HG02623 (cell line): ENCODE data around the gene SORL1-AS1.

ENCODE experiments used
- ATAC-seq: cut with Tn5 transposase; IDR thresholded peaks from one replicate; pipeline ENCODE4 v1.9.1; 2021; ENCODE audit warnings: moderate library complexity; ENCODE audit not compliant: unreplicated experiment

The SORL1-AS1 gene

GRCh38 chr11:121453589-121454299, 977 bp upstream of the SORL1-AS1 start:
- ATAC-seq: no peak

- peak; percentile 42 for ATAC-seq
Measured at GRCh38 chr11:121451986-121452608, 670 bp downstream of the SORL1-AS1 start, which contains the start of gene SORL1. TSS of gene SORL1 (plus strand) at chr11:121452314. CDS start at chr11:121452332, 18 bp downstream.

DNA sequence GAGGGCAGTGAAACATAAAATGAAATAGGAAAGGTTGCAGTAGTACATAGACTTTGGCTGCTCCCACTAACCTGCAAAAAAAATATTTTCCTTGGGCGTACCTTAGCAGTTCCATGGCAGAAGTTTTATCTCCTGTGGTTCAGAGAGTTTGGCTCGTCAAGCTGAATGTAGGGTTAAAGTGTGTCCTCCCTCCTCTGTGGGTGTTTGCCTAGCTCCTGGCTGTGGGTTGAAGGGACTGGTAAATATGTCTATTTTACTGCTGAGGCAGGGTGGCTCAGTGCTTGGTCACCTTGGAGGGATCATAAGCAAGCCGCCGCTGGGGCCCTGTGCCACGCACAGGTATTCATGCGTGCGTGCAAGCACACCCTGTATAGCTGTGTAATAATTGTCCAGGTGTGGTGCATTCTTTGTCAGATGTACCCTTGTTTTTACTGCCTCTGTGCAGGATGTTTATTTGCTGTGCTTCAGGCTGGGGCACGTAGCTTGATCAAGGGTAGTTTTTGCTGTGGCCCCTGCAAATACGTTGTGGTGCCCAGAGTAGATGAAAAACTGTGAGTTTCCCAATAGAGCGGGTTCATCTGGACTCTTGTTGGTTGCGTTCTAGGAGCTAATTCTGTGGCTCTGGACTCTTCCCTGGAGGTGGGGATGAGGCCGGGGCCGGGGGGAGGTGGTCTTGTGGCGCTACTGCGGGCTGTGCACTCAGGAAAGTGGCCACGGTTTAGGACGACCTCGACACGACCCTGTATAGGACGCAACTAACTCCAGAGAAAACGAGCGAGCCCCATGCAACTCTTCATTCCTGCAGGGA, 1.4 kb downstream of the SORL1-AS1 start:
- ATAC-seq: no peak

GRCh38 chr11:121450401-121450800, 2.4 kb downstream of the SORL1-AS1 start:
- no peak for ATAC-seq

- ATAC-seq: no peak
Measured at GRCh38 chr11:121449626-121450025, 3.1 kb downstream of the SORL1-AS1 start.

DNA sequence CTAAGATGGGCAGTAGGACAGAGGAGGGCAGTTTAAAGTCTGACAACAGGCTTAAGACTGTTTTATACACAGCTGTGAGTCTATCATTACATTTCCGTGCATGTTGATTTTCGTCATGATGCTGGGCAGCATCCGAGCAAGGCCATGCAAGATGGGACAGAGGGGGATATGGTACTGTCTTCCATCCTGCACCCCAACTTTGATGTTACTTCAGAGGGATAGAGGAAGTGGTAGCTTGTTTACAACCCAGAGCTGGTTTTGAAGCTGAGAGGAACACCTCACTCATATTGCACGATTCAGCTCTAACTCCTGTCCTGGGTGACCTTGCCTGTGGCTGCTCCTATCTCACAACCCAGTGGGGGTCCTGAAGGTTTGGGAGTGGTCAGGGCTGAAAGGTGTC, 3.6 kb downstream of the SORL1-AS1 start:
- ATAC-seq: no peak

DNA sequence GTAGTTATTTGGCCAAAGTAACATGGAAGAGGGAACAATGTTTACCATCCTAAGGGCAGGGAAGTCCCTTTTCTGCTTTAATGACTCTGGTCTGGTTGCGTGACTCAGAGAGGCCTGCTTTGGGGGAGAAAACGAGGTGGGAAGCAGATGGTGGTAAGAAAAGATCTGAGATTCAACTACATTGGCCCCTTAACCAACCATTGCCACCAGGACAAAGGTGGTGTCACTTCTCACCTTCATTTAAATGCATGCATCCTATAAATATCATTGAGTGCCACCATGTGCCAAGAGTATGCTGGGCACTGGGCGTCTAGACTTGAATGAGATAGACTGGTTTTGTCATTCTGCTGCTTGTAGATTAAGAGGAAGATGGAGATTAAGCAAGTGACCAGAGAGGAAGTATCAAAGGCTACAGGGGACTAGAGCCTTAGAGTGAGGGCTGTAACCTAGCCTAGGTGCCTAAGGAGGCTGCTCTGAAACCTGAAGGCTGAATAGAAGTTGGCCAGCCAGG, 4.3 kb downstream of the SORL1-AS1 start:
- no peak for ATAC-seq

GRCh38 chr11:121448011-121448410, 4.8 kb downstream of the SORL1-AS1 start:
- no peak for ATAC-seq

DNA sequence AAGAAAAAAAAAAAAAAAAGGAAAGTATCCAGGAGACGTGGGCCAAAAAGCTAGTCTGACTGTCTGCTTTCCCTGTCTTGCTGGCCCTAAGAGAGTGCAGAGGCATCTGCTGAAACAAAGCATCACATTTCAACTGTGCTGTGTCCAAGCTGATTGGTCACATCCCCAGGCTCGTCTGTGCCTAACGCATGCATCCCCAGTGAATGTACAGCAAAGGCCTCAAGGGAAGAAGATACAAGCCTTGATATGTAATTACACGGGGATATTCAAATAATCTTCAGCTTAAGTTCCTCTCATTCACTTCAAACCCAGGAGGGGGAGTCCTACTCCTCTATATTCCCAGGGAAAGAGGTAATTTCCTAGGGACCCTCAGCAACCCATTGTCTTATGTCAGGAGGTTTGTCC, 6.0 kb downstream of the SORL1-AS1 start:
- no peak for ATAC-seq

GRCh38 chr11:121445071-121445768, 7.5 kb downstream of the SORL1-AS1 start:
- no peak for ATAC-seq

GRCh38 chr11:121444526-121444925, 8.2 kb downstream of the SORL1-AS1 start:
- ATAC-seq: no peak

DNA sequence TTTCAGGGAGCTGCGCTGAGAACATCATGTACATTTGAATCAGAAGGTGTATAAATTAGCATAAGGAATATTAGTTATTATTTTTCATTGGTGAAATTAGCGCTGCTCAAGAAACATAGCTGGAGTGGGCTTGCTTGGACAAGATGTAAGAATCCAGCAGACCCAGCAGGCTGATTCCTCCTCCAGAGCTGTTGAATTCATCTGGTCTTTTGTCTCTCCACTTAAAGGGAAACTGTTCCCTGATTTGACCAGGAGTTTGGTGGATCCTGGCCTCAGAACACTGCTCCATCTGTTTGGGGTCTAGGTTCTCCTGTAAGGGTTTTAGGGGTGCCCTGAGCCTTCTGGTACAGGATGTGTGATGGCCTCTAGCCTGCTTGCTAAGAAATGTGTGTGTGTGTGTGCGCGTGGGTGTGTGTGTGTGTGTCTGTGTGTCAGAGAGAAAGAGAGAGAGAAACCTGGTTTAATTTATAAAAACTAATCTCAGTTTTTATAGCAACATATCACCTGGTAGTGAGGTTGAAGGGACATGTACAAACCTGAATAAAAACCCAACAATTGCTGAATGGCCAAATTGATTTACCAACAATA, 9.0 kb downstream of the SORL1-AS1 start:
- ATAC-seq: no peak

GRCh38 chr11:121441521-121441920, 11.2 kb downstream of the SORL1-AS1 start:
- ATAC-seq: no peak

DNA sequence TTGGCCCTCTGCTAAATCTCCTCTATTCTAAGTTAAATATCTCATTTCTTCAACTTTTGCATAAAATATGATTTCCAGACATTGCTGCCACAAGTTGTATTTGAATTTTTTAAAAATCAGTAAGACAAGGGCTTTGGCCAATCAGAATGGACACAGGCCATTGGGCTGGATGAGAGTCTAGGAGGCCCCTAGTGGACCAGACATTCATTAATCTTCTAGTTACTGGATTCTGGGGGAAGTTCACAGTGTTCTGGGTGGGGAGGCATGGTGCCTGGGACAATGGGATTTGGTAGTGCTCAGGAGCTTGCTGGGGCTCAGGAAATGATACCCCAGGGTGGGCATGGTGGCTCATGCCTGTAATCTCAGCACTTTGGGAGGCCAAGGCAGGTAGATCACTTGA, 13.0 kb downstream of the SORL1-AS1 start:
- no peak for ATAC-seq

GRCh38 chr11:121439337-121439736, 13.4 kb downstream of the SORL1-AS1 start:
- no peak for ATAC-seq

DNA sequence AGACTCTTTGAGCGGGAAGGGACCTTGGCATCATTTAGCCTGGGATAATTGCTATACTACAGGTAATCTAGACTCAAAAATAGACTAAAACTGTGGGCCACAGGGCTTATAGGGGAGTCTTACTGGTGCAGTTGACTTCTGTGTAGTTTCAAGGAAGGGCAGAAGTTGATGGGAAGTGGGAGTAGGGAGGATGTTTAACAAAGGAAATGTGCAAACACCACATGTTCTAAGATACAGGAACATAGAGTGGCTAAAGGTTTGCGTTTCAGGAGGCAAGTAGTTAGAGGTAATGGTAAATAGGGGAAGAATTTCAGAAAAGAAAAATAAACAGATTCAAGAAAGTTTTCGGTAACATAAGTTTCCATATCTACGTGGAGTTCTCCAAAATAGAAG, 15.1 kb downstream of the SORL1-AS1 start:
- ATAC-seq: no peak

DNA sequence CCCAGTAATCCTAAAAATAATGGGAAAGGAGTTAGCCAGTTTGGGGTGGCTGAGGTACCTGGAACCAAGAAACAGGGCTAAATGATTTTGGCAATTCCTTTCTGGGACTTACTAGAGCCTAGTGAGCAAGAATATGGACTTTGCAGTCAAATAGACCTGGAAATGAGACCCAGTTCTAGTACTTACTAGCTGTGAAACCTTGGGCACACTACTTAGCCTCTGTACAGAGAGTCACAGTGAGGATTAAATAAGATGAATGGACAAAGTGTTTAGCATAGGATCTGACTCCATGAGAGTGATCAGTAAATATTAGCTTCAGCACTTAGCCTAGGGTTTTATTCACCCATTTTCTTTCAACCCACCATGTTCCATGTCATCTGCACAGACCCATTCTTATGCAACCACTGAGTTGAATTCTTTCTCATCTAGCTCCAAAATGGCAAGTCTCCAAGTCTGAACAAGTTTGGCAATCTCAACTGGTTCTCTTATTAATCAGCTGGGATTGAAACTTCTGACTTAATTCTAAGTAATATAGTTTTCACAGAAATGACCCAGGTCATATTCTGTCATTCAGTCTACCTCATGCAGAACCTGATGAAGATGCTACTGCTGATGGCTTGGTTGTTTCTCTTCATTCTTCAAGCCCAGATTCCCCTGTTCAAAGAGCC, 15.6 kb downstream of the SORL1-AS1 start:
- ATAC-seq: no peak

DNA sequence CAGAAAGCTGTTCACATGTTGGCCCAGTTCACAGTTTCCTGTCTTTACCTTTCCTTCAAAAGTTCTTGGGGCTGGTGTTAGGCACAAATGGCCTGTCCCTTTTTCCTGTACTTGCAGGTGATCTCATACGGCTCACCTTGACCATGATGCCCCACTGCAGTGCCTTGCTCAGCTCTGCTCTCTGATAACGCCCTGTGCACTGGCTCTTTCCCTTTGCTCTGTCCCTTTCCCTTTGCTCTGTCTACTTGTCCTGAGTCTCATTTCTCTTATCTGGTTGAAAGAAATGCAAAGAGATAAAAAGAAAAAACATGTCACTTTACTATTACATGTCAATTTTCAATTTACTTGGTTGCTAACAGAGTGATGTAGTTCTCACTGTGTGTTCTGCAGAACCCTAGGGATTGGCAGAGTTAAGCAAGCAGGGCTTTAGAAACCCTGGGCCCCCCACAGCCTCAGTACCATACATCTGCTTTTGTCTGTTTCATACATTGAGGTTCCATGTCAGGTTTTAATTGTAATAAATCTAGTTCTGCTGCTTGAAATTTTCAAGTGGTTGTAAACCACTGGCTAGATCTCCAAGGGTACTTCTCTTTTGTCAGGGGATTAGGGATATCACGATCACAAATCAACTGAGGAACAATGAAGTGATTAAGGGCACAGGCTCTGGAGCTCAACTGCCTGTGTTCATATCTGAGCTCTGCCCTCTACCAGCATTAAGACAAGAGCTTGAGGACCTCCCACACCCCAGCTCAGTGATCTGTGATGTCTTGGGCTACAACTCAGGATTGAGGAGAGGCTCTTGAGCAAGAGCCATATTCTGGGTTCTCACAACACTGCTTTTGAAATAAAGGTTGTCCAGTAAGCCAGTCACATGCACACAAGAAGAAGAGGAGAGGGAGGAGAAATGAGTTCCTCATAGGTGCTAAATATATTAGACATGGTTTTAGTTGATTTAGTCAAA, 16.9 kb downstream of the SORL1-AS1 start:
- no peak for ATAC-seq

GRCh38 chr11:121435132-121435531, 17.6 kb downstream of the SORL1-AS1 start:
- no peak for ATAC-seq
